Measurements from ENCODE around the gene SLC24A3.

SLC24A3 gene

DNA sequence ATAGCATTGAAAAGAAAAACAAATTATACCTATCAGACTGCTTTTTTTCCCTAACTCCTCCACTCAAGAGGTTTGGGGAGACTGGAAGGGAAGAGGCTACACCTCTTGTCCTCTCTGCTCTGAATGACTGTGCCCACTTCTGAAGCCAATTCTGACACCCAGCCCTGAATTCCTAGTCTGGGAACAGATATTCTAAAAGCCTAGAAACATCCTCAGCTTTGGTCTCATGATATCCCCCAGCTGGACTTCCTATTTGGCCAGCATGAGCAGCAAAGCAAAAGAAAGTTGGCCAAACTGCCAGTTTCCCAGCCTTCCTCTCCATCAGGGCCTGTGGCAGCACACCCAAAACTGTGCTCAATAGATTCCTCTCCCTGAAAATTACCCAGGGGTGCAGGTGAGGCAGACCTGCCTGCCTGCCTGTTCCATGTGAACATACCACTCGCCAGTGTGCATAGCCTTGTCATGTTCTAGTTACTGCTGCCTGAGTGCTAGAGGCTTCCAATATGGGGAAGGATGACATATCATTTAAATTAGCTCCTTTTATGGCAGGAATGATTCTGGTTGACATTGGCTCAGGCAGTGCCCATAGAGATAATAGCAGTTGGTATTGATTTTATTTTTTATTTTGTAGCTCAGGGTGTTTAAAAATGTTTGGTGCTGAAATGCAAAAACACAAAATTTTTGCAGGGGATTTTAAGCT lies 393.5 kb downstream of the SLC24A3 start:
- H3K27me3 Mint-ChIP-seq, result peaks cover 5% of the 10 kb centered on the region
- H3K4me3 Mint-ChIP-seq, result no peak overlapping the region
- H3K4me1 Mint-ChIP-seq (ENCODE audit: low read depth), result no peaks in the 10 kb centered on the region
- no peak overlapping the region for H3K27ac Mint-ChIP-seq
- intact Hi-C loops (cut with micrococcal nuclease), result no loop called here
- H3K9me3 Mint-ChIP-seq, result no peaks in the 10 kb centered on the region
- no peaks in the 10 kb centered on the region for H3K36me3 Mint-ChIP-seq (ENCODE audit: low read depth)

DNA sequence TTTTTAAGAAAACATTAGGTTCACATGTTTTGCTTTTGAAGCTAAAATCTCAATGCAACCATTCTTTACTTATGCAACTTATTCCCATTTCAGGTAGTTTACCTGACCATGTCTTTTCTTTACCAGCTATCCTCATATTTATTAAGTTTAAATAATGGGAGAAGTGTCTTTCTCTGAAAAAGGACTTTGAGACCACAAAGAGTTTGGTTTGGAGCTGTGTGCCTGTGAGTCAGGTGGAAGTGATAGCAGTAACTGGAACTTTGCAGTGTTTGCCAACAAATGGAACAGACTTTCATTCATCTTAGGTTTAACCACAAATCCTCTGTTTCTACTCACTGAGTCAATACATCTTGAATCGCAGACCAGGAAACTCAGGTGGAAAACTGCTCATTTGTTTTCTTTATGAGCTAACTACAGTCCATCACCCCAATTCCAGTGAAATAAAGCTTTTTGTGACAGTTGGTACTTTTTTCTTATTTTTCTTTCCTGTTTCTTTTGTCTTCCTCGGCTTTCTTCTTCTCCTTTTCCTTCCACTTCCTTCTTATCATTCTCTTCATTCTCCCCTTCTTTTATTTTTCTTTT lies 397.3 kb downstream of the SLC24A3 start:
- Mint-ChIP-seq H3K9me3 (no peaks in the 10 kb centered on the region), H3K36me3 (ENCODE audit: low read depth) (no peaks in the 10 kb centered on the region), H3K27me3 (peaks cover 11% of the 10 kb centered on the region), H3K4me1 (ENCODE audit: low read depth) (no peaks in the 10 kb centered on the region), H3K4me3 (no peak overlapping the region), H3K27ac (no peak overlapping the region)
- intact Hi-C loops (cut with micrococcal nuclease), result no loop called here

DNA sequence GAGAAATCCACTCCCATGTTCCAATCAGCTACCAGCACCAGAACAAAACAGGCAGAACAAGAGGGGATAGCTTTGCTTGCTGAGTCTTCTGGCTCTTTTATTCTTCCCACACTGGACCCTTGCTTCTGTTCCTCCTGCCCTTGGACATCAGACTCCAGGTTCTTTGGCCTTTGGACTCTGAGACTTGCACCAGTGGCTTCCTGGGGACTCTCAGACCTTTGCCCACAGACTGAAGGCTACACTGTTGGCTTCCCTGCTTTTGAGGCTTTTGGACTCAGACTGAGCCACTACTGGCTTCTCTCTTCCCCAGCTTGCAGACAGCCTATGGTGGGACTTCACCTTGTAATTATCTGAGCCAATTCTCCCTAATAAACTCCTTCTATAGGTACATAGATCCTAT lies 403.2 kb downstream of the SLC24A3 start:
- Mint-ChIP-seq H3K4me1 (ENCODE audit: low read depth) (peaks cover 13% of the 10 kb centered on the region), H3K9me3 (no peaks in the 10 kb centered on the region), H3K27ac (no peak overlapping the region), H3K27me3 (peaks cover 6% of the 10 kb centered on the region), H3K36me3 (ENCODE audit: low read depth) (no peaks in the 10 kb centered on the region), H3K4me3 (no peak overlapping the region)
- intact Hi-C loops (cut with micrococcal nuclease), result no loop called here

DNA sequence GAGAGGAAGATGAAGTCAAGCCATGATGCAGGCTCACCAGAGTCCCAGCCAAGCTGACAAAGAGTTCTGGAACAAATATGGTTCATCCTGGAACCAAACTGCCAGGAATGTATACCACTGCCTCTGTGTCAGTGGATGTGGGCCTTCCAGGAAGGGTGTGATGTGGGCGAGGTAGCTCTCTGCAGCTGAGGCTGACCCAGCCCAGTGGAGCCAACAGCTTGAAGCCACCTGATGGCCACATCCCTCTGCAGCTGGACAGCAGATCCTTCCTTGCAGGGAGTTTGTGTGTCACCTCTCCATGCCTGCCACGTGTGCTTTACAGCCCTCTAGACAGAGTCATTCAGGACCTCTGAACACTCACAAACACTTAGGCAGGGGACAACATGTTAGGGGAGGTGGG lies 403.6 kb downstream of the SLC24A3 start:
- intact Hi-C loops (cut with micrococcal nuclease), result no loop called here
- Mint-ChIP-seq H3K4me3 (no peak overlapping the region), H3K36me3 (ENCODE audit: low read depth) (no peaks in the 10 kb centered on the region), H3K9me3 (no peaks in the 10 kb centered on the region), H3K27ac (no peak overlapping the region), H3K4me1 (ENCODE audit: low read depth) (peaks cover 17% of the 10 kb centered on the region), H3K27me3 (peaks cover 6% of the 10 kb centered on the region)

DNA sequence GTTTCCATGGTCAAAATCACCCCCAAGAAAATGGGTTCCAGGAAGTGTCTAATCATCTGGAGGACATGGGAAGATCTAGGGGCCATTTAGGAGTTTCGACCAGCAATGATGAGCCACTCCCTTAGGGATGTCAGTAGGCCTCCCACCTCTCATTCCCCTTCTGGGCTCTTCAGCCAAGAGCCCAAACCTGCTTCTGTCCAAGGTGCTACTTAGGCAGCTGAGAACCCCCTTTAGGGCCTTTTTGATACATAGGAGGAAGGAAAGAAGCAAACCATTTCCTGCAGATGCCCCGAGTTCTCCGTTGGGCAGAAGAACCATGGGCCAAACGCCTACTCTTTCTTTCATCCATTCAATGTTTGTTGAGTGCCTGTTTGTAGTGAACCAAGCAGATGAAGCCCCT lies 404.2 kb downstream of the SLC24A3 start:
- intact Hi-C loops (cut with micrococcal nuclease), result no loop called here
- no peak overlapping the region for H3K27ac Mint-ChIP-seq
- peaks cover 23% of the 10 kb centered on the region for H3K4me1 Mint-ChIP-seq (ENCODE audit: low read depth)
- H3K36me3 Mint-ChIP-seq (ENCODE audit: low read depth), result no peaks in the 10 kb centered on the region
- peaks cover 6% of the 10 kb centered on the region for H3K27me3 Mint-ChIP-seq
- H3K9me3 Mint-ChIP-seq, result no peaks in the 10 kb centered on the region
- no peak overlapping the region for H3K4me3 Mint-ChIP-seq

DNA sequence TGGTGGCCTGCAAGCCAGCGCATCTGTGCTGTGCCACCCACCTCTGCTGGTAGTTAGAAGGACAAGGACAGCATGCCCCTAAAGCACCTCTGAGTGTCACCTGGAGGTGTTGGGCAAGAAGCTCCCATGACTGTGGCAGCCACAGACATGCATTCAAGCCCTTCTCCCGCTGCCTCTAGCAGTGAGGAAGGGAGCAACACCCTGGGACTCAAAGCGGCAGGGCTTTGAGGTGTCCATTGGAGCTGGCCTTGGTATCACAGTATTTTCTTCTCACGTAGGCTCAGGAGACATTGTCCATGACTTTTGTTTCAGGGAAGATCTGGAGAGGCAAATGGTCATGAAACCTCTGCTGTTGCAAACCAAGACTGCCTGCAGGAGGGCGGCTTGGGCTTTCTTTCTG lies 404.8 kb downstream of the SLC24A3 start:
- no peak overlapping the region for H3K4me3 Mint-ChIP-seq
- H3K4me1 Mint-ChIP-seq (ENCODE audit: low read depth), result peaks cover 27% of the 10 kb centered on the region
- peaks cover 6% of the 10 kb centered on the region for H3K27me3 Mint-ChIP-seq
- no peak overlapping the region for H3K27ac Mint-ChIP-seq
- H3K9me3 Mint-ChIP-seq, result no peaks in the 10 kb centered on the region
- intact Hi-C loops (cut with micrococcal nuclease), result no loop called here
- no peaks in the 10 kb centered on the region for H3K36me3 Mint-ChIP-seq (ENCODE audit: low read depth)

DNA sequence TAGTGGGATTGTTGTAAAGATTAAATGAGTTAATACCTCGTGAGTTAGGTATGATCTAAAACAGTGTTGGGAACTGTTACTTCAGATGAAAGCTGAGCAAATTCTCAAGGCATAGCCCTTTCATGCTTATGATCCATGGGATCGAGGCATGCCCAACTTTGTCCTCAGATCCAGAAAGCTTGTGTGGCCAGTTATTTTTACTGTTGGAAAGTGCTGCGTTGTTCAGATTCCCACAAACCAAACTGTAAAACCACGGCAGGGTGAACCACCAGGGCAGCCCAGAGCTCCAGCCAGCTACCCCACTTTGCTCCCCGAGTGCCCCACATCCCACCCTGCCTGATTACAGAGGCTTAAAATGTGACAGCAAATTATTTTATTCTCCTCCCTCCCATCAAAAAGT lies 406.3 kb downstream of the SLC24A3 start:
- H3K4me1 Mint-ChIP-seq (ENCODE audit: low read depth), result peaks cover 27% of the 10 kb centered on the region

DNA sequence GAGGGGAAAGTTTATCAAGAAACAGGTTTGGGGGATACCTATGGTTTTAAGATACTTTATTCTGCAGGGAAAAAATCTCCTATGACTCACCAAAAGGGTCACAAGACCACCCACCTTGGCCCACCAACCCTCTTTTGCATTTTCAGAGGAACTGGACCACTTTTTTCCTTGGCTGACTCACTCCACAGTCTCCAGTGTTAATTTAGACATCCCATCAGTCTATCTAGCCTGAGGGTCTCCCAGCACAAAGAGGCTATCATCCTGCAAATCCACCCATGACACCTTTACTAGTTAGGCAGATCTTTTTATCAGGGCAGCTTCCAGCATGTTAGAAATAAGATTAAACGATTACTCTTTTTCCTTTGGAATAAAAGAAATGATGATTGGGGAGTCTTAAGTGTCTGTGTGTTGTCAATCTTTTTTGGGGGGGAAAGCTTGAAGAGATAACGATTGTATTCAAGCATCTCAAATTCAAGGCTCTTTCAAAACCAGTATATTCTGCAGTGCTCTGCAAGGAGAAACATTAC lies 407.5 kb downstream of the SLC24A3 start:
- H3K27me3 Mint-ChIP-seq, result peaks cover 3% of the 10 kb centered on the region
- H3K4me1 Mint-ChIP-seq (ENCODE audit: low read depth), result peaks cover 35% of the 10 kb centered on the region
- peaks cover 10% of the 10 kb centered on the region for H3K9me3 Mint-ChIP-seq
- intact Hi-C loops (cut with micrococcal nuclease), result no loop called here
- peak overlapping the region; percentile 54 for H3K27ac Mint-ChIP-seq
- H3K4me3 Mint-ChIP-seq, result no peak overlapping the region
- H3K36me3 Mint-ChIP-seq (ENCODE audit: low read depth), result no peaks in the 10 kb centered on the region

More for the DNA sequence above, 406.3 kb downstream of the SLC24A3 start:
- Mint-ChIP-seq H3K9me3 (peaks cover 1% of the 10 kb centered on the region), H3K36me3 (ENCODE audit: low read depth) (no peaks in the 10 kb centered on the region), H3K27ac (no peak overlapping the region), H3K27me3 (peaks cover 3% of the 10 kb centered on the region), H3K4me3 (no peak overlapping the region)
- intact Hi-C loops (cut with micrococcal nuclease), result no loop called here

DNA sequence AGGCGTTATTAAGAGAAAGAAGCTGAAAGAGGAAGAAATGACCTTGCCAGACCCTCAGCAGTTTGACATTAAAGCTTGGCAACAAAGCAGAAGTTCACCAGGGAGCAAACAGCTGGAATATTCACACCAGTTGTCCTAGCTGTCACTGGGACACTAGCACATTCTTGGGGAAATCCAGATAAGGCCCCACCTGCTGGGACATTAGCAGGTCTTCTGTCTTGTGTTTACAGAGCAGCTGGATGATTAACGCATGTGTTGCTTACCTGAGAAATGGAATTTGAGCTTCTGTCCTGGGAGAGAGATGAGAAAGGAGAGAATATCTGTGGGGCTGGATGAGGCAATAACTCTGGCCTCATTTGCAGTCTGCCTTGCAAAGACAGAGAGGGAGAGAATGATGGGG lies 408.0 kb downstream of the SLC24A3 start:
- no peaks in the 10 kb centered on the region for H3K36me3 Mint-ChIP-seq (ENCODE audit: low read depth)
- peaks cover 35% of the 10 kb centered on the region for H3K4me1 Mint-ChIP-seq (ENCODE audit: low read depth)
- H3K27me3 Mint-ChIP-seq, result peaks cover 3% of the 10 kb centered on the region
- intact Hi-C loops (cut with micrococcal nuclease), result no loop called here
- H3K27ac Mint-ChIP-seq, result peak overlapping the region; percentile 54
- H3K4me3 Mint-ChIP-seq, result no peak overlapping the region
- peaks cover 10% of the 10 kb centered on the region for H3K9me3 Mint-ChIP-seq

DNA sequence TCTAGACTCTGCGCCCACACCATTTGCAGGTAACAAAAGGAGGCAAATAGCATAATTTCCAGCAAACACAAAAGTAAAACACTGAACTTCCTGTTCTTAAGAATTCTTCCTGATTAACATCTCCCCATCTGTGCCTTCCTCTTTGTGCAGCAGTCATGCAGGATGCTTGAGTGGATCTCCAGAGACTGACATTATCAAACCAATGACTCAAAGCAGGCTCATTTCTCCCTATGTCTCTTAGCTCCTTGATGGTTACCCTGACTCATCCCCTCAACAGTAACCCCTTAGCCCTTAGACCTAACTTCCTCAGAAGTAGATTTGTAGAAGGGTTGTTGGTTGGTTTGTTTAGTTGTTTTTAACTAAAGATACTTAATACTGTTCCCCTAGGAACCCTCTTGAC lies 408.6 kb downstream of the SLC24A3 start:
- Mint-ChIP-seq H3K9me3 (peaks cover 10% of the 10 kb centered on the region), H3K36me3 (ENCODE audit: low read depth) (no peaks in the 10 kb centered on the region), H3K27ac (no peak overlapping the region), H3K4me3 (no peak overlapping the region), H3K27me3 (peaks cover 3% of the 10 kb centered on the region), H3K4me1 (ENCODE audit: low read depth) (peaks cover 35% of the 10 kb centered on the region)
- intact Hi-C loops (cut with micrococcal nuclease), result no loop called here

DNA sequence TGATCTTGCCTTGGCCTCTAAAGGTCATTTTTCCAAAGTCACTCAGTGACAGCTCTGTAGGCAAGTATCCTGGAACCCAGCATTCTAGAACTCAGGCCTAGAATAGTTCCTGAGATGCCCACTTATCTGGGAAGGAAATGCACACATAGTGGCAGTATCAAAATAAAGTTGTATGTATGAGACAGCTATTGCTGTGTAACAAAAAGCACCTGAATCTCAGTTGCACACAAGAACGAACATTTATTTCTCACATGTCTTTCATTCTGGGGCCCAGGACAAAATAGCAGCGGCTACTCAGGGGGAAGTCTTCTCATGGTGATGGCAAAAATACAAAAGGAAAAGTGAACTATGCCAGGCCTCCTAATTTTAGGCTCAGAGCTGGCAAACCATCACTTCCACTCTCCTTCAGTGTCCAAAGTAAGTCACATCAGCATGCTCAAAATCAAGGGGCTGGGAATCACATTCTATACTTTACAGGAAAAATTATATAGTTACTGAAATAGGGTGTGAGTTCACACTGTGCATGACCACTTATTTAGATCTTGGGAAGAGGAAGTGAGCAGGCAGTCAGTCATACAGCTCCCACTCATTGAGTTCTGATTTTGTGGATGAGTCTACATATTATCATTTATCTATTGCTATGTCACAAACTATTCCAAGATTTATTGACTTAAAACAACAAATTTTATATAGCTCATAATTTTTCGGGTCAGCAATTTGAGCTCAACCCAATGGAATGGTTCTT lies 412.0 kb downstream of the SLC24A3 start:
- no peak overlapping the region for H3K27ac Mint-ChIP-seq
- H3K4me1 Mint-ChIP-seq (ENCODE audit: low read depth), result peaks cover 35% of the 10 kb centered on the region
- no peak overlapping the region for H3K4me3 Mint-ChIP-seq
- H3K36me3 Mint-ChIP-seq (ENCODE audit: low read depth), result no peaks in the 10 kb centered on the region
- peaks cover 3% of the 10 kb centered on the region for H3K27me3 Mint-ChIP-seq
- intact Hi-C loops (cut with micrococcal nuclease), result no loop called here
- peaks cover 10% of the 10 kb centered on the region for H3K9me3 Mint-ChIP-seq

DNA sequence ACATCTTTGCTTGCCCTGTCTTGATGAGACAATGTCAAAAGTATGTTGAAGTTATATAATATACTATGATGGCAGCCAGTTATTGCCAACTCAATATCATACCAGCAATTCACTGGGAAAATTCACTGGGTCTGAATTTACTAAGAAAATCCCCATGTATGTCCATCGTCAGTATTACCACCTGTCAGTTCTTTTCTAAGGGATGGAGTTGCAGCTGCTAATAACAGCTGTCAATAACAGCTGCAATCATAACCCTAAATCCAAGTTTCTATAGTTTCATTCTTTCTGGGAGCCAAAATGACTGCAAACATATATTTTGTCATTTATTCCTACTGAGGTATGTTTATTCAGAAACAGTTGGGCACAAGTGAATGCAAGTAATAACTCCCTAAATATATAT lies 413.0 kb downstream of the SLC24A3 start:
- Mint-ChIP-seq H3K9me3 (peaks cover 10% of the 10 kb centered on the region), H3K27ac (no peak overlapping the region), H3K4me1 (ENCODE audit: low read depth) (peaks cover 24% of the 10 kb centered on the region), H3K36me3 (ENCODE audit: low read depth) (no peaks in the 10 kb centered on the region), H3K27me3 (peaks cover 3% of the 10 kb centered on the region), H3K4me3 (no peak overlapping the region)
- intact Hi-C loops (cut with micrococcal nuclease), result no loop called here

DNA sequence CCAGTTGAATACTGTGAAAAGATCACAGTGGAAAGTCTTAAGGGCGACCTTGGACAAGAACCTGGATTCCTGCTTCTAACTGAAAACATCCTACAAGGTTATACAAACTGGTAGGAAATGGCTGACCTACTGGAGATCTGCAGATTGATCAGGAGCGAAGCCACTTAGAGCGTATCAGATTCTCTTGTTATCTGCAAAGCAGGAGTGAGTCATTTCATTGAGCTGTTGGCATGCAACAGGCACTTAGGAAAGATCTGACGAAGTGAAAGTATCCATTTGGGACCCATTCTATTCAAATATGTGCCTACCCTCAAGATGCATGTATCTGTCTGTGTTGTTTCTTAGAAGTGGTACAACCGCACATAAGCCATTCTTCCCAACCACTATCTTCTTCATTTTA lies 414.5 kb downstream of the SLC24A3 start:
- Mint-ChIP-seq H3K9me3 (peaks cover 10% of the 10 kb centered on the region), H3K4me3 (no peak overlapping the region), H3K36me3 (ENCODE audit: low read depth) (no peaks in the 10 kb centered on the region), H3K27ac (no peak overlapping the region), H3K4me1 (ENCODE audit: low read depth) (peaks cover 10% of the 10 kb centered on the region), H3K27me3 (peaks cover 2% of the 10 kb centered on the region)
- intact Hi-C loops (cut with micrococcal nuclease), result no loop called here

DNA sequence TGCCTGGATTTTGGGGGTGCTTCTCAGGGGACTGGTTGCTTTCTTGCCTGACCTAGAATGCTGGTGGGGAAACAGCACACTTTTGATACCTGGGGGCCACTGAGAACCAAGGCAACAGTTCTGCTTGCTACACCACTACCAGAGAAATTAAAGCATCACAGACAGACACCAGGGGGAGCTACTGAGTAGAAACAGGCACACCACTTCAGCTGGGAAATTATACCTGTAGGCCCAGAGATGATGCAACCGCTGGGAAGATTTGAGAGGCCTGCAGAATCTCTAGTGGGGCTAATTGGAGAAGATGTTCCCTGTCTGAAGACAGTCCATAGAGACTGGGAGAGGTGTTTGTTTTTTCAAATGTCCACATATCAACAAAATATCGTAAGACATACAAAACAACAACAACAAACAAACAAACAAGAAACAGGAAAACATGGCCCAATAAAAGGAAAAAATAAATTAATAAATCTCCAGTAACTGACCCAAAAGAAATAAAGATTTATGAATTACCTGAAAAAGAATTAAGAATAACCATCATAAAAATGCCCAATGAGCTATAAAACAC lies 416.2 kb downstream of the SLC24A3 start:
- no peaks in the 10 kb centered on the region for H3K27me3 Mint-ChIP-seq
- H3K36me3 Mint-ChIP-seq (ENCODE audit: low read depth), result no peaks in the 10 kb centered on the region
- H3K9me3 Mint-ChIP-seq, result peaks cover 9% of the 10 kb centered on the region
- H3K4me1 Mint-ChIP-seq (ENCODE audit: low read depth), result peaks cover 8% of the 10 kb centered on the region
- intact Hi-C loops (cut with micrococcal nuclease), result loop anchor here (1.0 kb wide), 1 partner anchor 34 kb away; no protein-coding TSS in a partner anchor
- H3K4me3 Mint-ChIP-seq, result no peak overlapping the region
- no peak overlapping the region for H3K27ac Mint-ChIP-seq

Measured in dendritic cell treated with granulocyte-macrophage colony-stimulating factor and Interleukin-4, amounts not matched to agents 40 ng/mL and 50 ng/mL, for 4 days (primary cell).